Uterus (tissue), 2 donors: ENCODE results near the gene ARMC5.

Experiments
- POLR2A ChIP-seq, 2 donors: fragments of 450-650 bp; IDR thresholded peaks; one replicate each; pipeline ENCODE4 v1.6.1; 2016; ENCODE audit warnings: antibody characterized with exemption in 2 of 2, mild to moderate bottlenecking in 1 of 2, moderate library complexity in 1 of 2
- TF ChIP-seq, protein P1 (sequence below), 4 experiments: fragments of 200-600 bp in 2 of 4; fragments of 450-650 bp in 2 of 4; sonication (generic) in 2 of 4; IDR thresholded peaks; one replicate each; pipeline ENCODE4 v1.5.1; 2016 to 2019; ENCODE audit warnings: antibody characterized with exemption in 4 of 4, mild to moderate bottlenecking in 2 of 4, moderate library complexity in 1 of 4

DNA sequence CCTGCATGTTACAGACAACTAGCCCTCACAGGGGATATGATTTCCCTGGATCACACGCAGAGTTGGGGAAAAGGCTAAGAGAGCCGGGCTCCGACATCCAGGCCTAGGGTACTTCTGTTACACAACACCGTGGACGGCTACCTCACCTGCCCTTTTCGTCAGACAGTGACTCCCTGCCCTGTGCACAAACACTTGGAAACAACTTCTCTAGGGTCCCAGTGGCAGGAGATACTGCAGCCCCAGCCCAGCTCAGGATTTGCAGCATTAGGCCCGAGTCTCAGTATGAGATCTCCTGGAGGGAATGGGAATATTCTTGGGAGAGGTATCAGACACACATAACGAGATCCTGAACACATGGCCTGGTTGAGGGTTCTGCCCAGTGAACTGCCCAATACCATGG, 40.6 kb downstream of the ARMC5 start:
- no peak for TF ChIP-seq POLR2A (IDR thresholded peaks at IDR 0.05)
- TF ChIP-seq, protein P1, sequence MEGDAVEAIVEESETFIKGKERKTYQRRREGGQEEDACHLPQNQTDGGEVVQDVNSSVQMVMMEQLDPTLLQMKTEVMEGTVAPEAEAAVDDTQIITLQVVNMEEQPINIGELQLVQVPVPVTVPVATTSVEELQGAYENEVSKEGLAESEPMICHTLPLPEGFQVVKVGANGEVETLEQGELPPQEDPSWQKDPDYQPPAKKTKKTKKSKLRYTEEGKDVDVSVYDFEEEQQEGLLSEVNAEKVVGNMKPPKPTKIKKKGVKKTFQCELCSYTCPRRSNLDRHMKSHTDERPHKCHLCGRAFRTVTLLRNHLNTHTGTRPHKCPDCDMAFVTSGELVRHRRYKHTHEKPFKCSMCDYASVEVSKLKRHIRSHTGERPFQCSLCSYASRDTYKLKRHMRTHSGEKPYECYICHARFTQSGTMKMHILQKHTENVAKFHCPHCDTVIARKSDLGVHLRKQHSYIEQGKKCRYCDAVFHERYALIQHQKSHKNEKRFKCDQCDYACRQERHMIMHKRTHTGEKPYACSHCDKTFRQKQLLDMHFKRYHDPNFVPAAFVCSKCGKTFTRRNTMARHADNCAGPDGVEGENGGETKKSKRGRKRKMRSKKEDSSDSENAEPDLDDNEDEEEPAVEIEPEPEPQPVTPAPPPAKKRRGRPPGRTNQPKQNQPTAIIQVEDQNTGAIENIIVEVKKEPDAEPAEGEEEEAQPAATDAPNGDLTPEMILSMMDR (IDR thresholded peaks at IDR 0.05), result no peak
